SIG-M5 (cell line): ENCODE results near the gene EMP2.
A peak's percentile ranks its signal among the peaks of the same experiment; 100 is the strongest.

Experiments
- DNase-seq: peaks from one replicate; lab custom pipeline; 2025; lab: John Stamatoyannopoulos, UW

EMP2 gene

GRCh38 chr16:10485698-10486382 is 94.6 kb downstream of the EMP2 start:
- peak; percentile 5 for DNase-seq

- no peak for DNase-seq
Observed at GRCh38 chr16:10485159-10485558, 95.2 kb downstream of the EMP2 start.

- DNase-seq = no peak
Observed at GRCh38 chr16:10480151-10480550, 100.2 kb downstream of the EMP2 start.
